PC-9 (cell line): ENCODE measurements around the gene NIT2.

Source experiments
- EZH2 ChIP-seq: fragments of 200-600 bp; sonication (generic); IDR thresholded peaks from 2 replicates; pipeline ENCODE4 v1.8.0; 2017; ENCODE audit warnings: antibody characterized with exemption, low read depth
- TF ChIP-seq, protein P1 (sequence below): fragments of 200-600 bp; sonication (generic); conservative IDR thresholded peaks from 2 replicates; pipeline ENCODE4 v1.6.1; 2017; ENCODE audit warnings: mixed run types, antibody characterized with exemption, mild to moderate bottlenecking, moderate library complexity

DNA sequence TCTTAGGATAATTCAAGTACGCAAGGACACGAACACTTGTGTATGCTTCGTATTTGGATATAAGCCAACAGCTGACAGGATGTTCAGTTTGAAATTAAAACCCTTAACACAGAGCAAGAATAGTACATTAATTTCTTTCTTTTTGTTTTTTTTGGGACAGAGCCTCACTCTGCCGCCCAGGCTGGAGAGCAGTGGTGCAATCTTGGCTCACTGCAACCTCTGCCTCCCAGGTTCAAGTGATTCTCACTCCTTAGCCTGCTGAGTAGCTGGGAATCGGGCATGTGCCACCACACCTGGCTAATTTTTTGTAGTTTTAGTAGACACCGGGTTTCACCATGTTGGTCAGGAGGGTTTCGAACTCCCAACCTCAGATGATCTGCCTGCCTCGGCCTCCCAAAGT, 33.9 kb downstream of the NIT2 start:
- TF ChIP-seq, protein P1, sequence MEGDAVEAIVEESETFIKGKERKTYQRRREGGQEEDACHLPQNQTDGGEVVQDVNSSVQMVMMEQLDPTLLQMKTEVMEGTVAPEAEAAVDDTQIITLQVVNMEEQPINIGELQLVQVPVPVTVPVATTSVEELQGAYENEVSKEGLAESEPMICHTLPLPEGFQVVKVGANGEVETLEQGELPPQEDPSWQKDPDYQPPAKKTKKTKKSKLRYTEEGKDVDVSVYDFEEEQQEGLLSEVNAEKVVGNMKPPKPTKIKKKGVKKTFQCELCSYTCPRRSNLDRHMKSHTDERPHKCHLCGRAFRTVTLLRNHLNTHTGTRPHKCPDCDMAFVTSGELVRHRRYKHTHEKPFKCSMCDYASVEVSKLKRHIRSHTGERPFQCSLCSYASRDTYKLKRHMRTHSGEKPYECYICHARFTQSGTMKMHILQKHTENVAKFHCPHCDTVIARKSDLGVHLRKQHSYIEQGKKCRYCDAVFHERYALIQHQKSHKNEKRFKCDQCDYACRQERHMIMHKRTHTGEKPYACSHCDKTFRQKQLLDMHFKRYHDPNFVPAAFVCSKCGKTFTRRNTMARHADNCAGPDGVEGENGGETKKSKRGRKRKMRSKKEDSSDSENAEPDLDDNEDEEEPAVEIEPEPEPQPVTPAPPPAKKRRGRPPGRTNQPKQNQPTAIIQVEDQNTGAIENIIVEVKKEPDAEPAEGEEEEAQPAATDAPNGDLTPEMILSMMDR = no peak
- TF ChIP-seq EZH2 = no peak
